Keratinocyte (primary cell): ENCODE results near the gene CFAP157. TPM values are rescaled to one million over a fixed set of nuclear protein-coding genes. Genes with fewer than 3 reads are reported as not detected.

Experiments
- DNase-seq: peaks from one replicate; pipeline ENCODE4 v3.0.0-alpha.2; 2011; ENCODE audit warnings: low read depth, missing footprints, low spot score
- FAIRE-seq: peaks from 2 replicates; lab custom pipeline; 2011; peaks lifted over from hg19 to GRCh38; lab: Jason Lieb, UNC
- H2AFZ ChIP-seq: 2 replicates; pipeline ENCODE4 v1.6.0; 2012; ENCODE audit warnings: low read length, control low read depth, inconsistent platforms; ENCODE audit not compliant: control insufficient read depth
- H3K27ac ChIP-seq: 2 replicates; pipeline ENCODE4 v1.5.1; 2011; ENCODE audit warnings: low read length; ENCODE audit not compliant: control insufficient read depth, insufficient read depth
- H3K27me3 ChIP-seq: 3 replicates; pipeline ENCODE4 v1.6.0; 2011; ENCODE audit warnings: low read length; ENCODE audit not compliant: control insufficient read depth, insufficient read depth; ENCODE audit errors: extremely low read depth
- H3K36me3 ChIP-seq, 2 experiments: 2 replicates in 1 of 2; 3 replicates in 1 of 2; pipeline ENCODE4 v1.5.1; 2011; ENCODE audit warnings: low read length in 2 of 2, mild to moderate bottlenecking in 1 of 2; ENCODE audit not compliant: control insufficient read depth in 2 of 2, insufficient read depth in 2 of 2; ENCODE audit errors: extremely low read depth in 1 of 2
- H3K4me1 ChIP-seq: 3 replicates; pipeline ENCODE4 v1.5.1; 2011; ENCODE audit warnings: low read length; ENCODE audit not compliant: control insufficient read depth, insufficient read depth; ENCODE audit errors: extremely low read depth
- H3K4me2 ChIP-seq: 3 replicates; pipeline ENCODE4 v1.6.0; 2011; ENCODE audit warnings: low read depth, low read length; ENCODE audit not compliant: control insufficient read depth, insufficient read depth; ENCODE audit errors: extremely low read depth
- H3K4me3 ChIP-seq, 3 experiments: fragments of 200-600 bp in 1 of 3; sonication (generic) in 1 of 3; 2 replicates in 2 of 3; 3 replicates in 1 of 3; pipeline ENCODE4 v1.5.1; 2011 to 2016; ENCODE audit warnings: low read length in 3 of 3, mild to moderate bottlenecking in 3 of 3, control low read depth in 2 of 3, inconsistent platforms in 1 of 3, low read depth in 1 of 3, mixed read lengths in 1 of 3, mixed run types in 1 of 3, moderate library complexity in 1 of 3; ENCODE audit not compliant: control insufficient read depth in 2 of 3, insufficient read depth in 2 of 3; ENCODE audit errors: extremely low read depth in 1 of 3
- H3K79me2 ChIP-seq: 2 replicates; pipeline ENCODE4 v1.6.0; 2012; ENCODE audit warnings: low read length; ENCODE audit not compliant: control insufficient read depth, insufficient read depth
- H3K9ac ChIP-seq: 3 replicates; pipeline ENCODE4 v1.6.0; 2011; ENCODE audit warnings: low read length; ENCODE audit not compliant: control insufficient read depth, insufficient read depth; ENCODE audit errors: extremely low read depth
- H3K9me1 ChIP-seq: 3 replicates; pipeline ENCODE4 v1.6.0; 2011; ENCODE audit warnings: low read length; ENCODE audit not compliant: control insufficient read depth, insufficient read depth; ENCODE audit errors: extremely low read depth
- H3K9me3 ChIP-seq: 2 replicates; pipeline ENCODE4 v1.5.1; 2012; ENCODE audit warnings: low read depth, low read length; ENCODE audit not compliant: control insufficient read depth
- H4K20me1 ChIP-seq: 3 replicates; pipeline ENCODE4 v1.6.0; 2011; ENCODE audit warnings: low read length; ENCODE audit not compliant: control insufficient read depth, insufficient read depth; ENCODE audit errors: extremely low read depth
- CTCF ChIP-seq, 3 experiments: IDR thresholded peaks in 1 of 3; conservative IDR thresholded peaks in 1 of 3; optimal IDR thresholded peaks in 1 of 3; 2 replicates in 2 of 3; 3 replicates in 1 of 3; pipeline versions ENCODE3 to v1.5.1; 2011; ENCODE audit warnings: low read length in 3 of 3, mild to moderate bottlenecking in 3 of 3, moderate library complexity in 2 of 3, control low read depth in 1 of 3, inconsistent platforms in 1 of 3; ENCODE audit not compliant: insufficient read depth in 2 of 3; ENCODE audit errors: extremely low read depth in 1 of 3
- EZH2 ChIP-seq: IDR thresholded peaks from one replicate; pipeline ENCODE4 v1.6.1; 2012; ENCODE audit warnings: inconsistent platforms, mild to moderate bottlenecking, low read length, moderate library complexity
- dilution Hi-C: fragments of 300-500 bp; cut with MboI; formaldehyde crosslinking; loops from one replicate; pipeline ENCODE4 v1.7.0; 2020; ENCODE audit warnings: low sequenced_read_pairs; ENCODE audit not compliant: extremely low pct_ligation_motif_present
- polyA plus RNA-seq, 5 experiments: library from polyadenylated mRNA; depleted of rRNA in 3 of 5; stranded (reverse) in 3 of 5; stranded (forward) in 1 of 5; unstranded in 1 of 5; fragments of >200 nt; gene quantifications; 1 replicate in 1 of 5; 2 replicates in 3 of 5; 3 replicates in 1 of 5; pipeline versions ENCODE4 v1.2.1 to v1.2.3, GENCODE V29; 2011 to 2012; ENCODE audit warnings: missing spikeins in 2 of 5, low read depth in 1 of 5, low replicate concordance in 1 of 5

CFAP157 gene
- polyA plus RNA-seq, 1 donor (not counting 4 experiments of a cell fraction or from before 2014, with no cell fraction given): not detected

- H3K4me3 ChIP-seq: no peak overlapping the region
- H3K9me3 ChIP-seq: no peaks in the 10 kb centered on the region
- DNase-seq: no peak
- H3K36me3 ChIP-seq: peaks cover 0 to 3% of the 10 kb centered on the region in 2 experiments
- no peak overlapping the region for H2AFZ ChIP-seq
- H4K20me1 ChIP-seq: no peaks in the 10 kb centered on the region
- H3K9me1 ChIP-seq: no peaks in the 10 kb centered on the region
- H3K79me2 ChIP-seq: no peaks in the 10 kb centered on the region
- no peak overlapping the region for H3K4me2 ChIP-seq
- H3K4me1 ChIP-seq: no peaks in the 10 kb centered on the region
- TF ChIP-seq EZH2: no peak
- TF ChIP-seq CTCF (optimal IDR thresholded peaks at IDR 0.05 in 1 of 3, IDR thresholded peaks at IDR 0.05 in 1 of 3, conservative IDR thresholded peaks at IDR 0.05 in 1 of 3; ENCODE audit: extremely low read depth in 1 of 3, insufficient read depth in 2 of 3, low read length in 3 of 3): no peak
- H3K9ac ChIP-seq: no peak overlapping the region
- no peak overlapping the region for H3K27ac ChIP-seq
- dilution Hi-C loops: no loop called here
- FAIRE-seq: no peak
- no peaks in the 10 kb centered on the region for H3K27me3 ChIP-seq
Observed at GRCh38 chr9:127728808-127729207, 22.0 kb downstream of the CFAP157 start.

GRCh38 chr9:127729522-127730256, 22.9 kb downstream of the CFAP157 start:
- Histone ChIP-seq H4K20me1 (no peaks in the 10 kb centered on the region), H3K36me3 (peaks cover 0 to 3% of the 10 kb centered on the region in 2 experiments), H3K79me2 (no peaks in the 10 kb centered on the region), H3K4me2 (no peak overlapping the region), H3K27ac (no peak overlapping the region), H3K9ac (no peak overlapping the region), H3K4me1 (peaks cover 7% of the 10 kb centered on the region), H3K4me3 (no peak overlapping the region), H3K27me3 (no peaks in the 10 kb centered on the region), H3K9me3 (no peaks in the 10 kb centered on the region), H3K9me1 (no peaks in the 10 kb centered on the region), H2AFZ (no peak overlapping the region)
- dilution Hi-C loops: no loop called here
- TF ChIP-seq EZH2 (no peak), CTCF (optimal IDR thresholded peaks at IDR 0.05 in 1 of 3, IDR thresholded peaks at IDR 0.05 in 1 of 3, conservative IDR thresholded peaks at IDR 0.05 in 1 of 3; ENCODE audit: extremely low read depth in 1 of 3, insufficient read depth in 2 of 3, low read length in 3 of 3) (no peak)
- DNase-seq (no peak), FAIRE-seq (no peak)
